ENCODE data around the gene NCOA1. TPM values are rescaled to one million over a fixed set of nuclear protein-coding genes. Genes with fewer than 3 reads are reported as not detected.
"Not testable (repeated sequence)": the region's sequence is repeated elsewhere in the genome, so short reads cannot be mapped to it uniquely, and the experiment has no call there.

NCOA1 gene
- total and polyA plus RNA-seq, 7 donors, result 12.8 to 78.1 (median 44.2) TPM

DNA sequence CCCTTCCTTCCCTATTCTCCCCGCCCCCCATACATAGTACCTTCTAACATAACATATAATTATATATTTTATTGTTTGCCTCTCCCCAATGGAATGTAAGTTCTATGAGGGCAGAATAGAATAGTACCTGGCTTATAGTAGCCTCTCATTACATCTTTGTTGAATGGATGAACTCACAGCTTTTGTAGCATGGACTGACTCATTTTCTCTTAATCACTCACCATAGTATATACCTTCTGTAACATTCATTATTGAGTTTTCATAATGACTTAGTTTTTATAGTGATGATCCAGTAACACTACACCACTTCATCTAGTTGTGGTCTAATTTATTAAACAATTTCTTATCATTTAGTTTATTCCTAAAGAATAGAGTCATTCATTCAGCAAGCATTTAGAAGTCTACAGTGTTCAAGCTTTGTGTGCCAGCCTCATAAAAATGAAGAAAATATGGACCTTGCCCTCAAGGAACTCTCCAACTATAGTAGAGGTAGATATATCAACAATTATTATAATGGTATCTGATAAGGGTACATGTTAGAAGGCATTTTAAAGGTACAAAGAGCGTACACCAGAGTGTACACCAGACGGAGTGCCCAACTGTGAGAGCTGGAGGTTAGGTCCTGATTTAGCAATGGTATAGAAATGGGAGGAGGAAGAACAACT, 31.1 kb downstream of the NCOA1 start:
- intact Hi-C loops (cut with DNase I), result no loop called here
- Histone ChIP-seq H3K9me3 (no peaks in the 10 kb centered on the region), H3K27ac (no peak overlapping the region), H3K4me1 (peaks cover 20% of the 10 kb centered on the region), H3K27me3 (ENCODE audit: insufficient read depth in 3 of 3, low read length in 2 of 3) (no peaks in the 10 kb centered on the region), H3K4me3 (no peak overlapping the region), H3K36me3 (ENCODE audit: insufficient read depth in 1 of 2, low read depth in 1 of 2) (no peaks in the 10 kb centered on the region)
- TF ChIP-seq, protein P1, sequence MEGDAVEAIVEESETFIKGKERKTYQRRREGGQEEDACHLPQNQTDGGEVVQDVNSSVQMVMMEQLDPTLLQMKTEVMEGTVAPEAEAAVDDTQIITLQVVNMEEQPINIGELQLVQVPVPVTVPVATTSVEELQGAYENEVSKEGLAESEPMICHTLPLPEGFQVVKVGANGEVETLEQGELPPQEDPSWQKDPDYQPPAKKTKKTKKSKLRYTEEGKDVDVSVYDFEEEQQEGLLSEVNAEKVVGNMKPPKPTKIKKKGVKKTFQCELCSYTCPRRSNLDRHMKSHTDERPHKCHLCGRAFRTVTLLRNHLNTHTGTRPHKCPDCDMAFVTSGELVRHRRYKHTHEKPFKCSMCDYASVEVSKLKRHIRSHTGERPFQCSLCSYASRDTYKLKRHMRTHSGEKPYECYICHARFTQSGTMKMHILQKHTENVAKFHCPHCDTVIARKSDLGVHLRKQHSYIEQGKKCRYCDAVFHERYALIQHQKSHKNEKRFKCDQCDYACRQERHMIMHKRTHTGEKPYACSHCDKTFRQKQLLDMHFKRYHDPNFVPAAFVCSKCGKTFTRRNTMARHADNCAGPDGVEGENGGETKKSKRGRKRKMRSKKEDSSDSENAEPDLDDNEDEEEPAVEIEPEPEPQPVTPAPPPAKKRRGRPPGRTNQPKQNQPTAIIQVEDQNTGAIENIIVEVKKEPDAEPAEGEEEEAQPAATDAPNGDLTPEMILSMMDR (IDR thresholded peaks at IDR 0.05), result no peak
- DNase-seq (no peak), ATAC-seq (no peak)
- WGBS, 3 donors, result 91 to 98% (median 97%) methylated on average over 3 of the region's 3 CpGs

DNA sequence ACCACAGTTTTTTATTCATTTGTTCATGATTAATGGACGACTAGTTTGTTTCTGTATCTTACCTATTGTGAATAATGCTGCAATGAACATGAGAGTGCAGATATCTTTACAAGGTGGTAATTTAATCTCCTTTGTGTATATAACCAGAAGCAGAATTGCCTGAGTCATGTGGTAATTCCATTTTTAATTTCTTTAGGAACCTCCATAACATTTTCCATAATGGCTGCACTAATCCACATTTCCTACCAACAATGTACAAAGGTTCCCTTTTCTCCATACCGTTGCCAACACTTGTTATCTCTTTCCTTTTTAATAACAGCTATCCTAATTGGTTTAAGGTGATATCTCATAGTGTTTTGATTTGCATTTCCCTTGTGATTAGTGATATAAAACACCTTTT, 36.5 kb downstream of the NCOA1 start:
- Histone ChIP-seq H3K27ac (no peak overlapping the region), H3K27me3 (ENCODE audit: insufficient read depth in 3 of 3, low read length in 2 of 3) (no peaks in the 10 kb centered on the region), H3K9me3 (peaks cover 3% of the 10 kb centered on the region), H3K4me1 (no peaks in the 10 kb centered on the region), H3K36me3 (ENCODE audit: insufficient read depth in 1 of 2, low read depth in 1 of 2) (no peaks in the 10 kb centered on the region), H3K4me3 (no peak overlapping the region)
- DNase-seq (no peak), ATAC-seq (no peak)
- TF ChIP-seq, protein P1 (IDR thresholded peaks at IDR 0.05), result no peak
- intact Hi-C loops (cut with DNase I), result no loop called here
- 74 to 90% (median 79%) methylated on average over 2 of the region's 2 CpGs for WGBS, 3 donors

DNA sequence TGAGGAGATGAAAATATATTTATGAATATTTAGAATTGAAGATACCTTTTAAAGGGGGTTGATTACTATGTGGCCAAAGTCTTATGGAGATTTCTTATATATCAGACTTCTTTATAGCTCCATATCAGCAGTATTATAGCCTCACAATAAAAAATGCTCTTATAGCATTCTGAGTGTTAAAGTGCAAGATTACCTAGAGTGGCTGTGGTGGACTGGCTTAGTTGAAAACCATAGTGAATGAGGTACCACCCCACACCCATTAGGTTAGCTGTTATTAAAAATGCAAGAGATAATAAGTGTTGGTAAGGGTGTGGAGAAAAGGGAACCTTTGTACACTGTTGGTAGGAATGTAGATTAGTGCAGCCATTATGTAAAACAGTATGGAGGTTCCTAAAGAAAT, 39.7 kb downstream of the NCOA1 start:
- H3K9me3 ChIP-seq, result peaks cover 6% of the 10 kb centered on the region
- TF ChIP-seq, protein P1 (IDR thresholded peaks at IDR 0.05), result no peak
- no peaks in the 10 kb centered on the region for H3K27me3 ChIP-seq (ENCODE audit: insufficient read depth in 3 of 3, low read length in 2 of 3)
- no peak overlapping the region for H3K4me3 ChIP-seq
- no peak overlapping the region for H3K27ac ChIP-seq
- H3K4me1 ChIP-seq, result no peaks in the 10 kb centered on the region
- intact Hi-C loops (cut with DNase I), result loop anchor here in 1 of 2 donors (1.0 kb wide), 1 partner anchor 13 kb away; no protein-coding TSS in a partner anchor
- DNase-seq, result no peak
- no peak for ATAC-seq
- H3K36me3 ChIP-seq (ENCODE audit: insufficient read depth in 1 of 2, low read depth in 1 of 2), result no peaks in the 10 kb centered on the region

DNA sequence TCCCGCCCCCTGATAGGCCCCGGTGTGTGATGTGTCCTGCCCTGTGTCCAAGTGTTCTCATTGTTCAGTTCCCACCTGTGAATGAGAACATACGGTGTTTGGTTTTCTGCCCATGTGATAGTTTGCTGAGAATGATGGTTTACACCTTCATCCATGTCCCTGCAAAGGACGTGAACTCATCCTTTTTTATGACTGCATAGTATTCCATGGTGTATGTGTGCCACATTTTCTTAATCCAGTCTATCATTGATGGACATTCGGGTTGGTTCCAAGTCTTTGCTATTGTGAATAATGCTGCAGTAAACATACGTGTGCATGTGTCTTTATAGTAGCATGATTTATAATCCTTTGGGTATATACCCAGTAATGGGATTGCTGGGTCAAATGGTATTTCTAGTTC, 40.6 kb downstream of the NCOA1 start:
- H3K4me1 ChIP-seq; ATAC-seq; H3K27ac ChIP-seq; H3K36me3 ChIP-seq (ENCODE audit: insufficient read depth in 1 of 2, low read depth in 1 of 2); DNase-seq; H3K27me3 ChIP-seq (ENCODE audit: insufficient read depth in 3 of 3, low read length in 2 of 3); H3K4me3 ChIP-seq; H3K9me3 ChIP-seq: not testable (repeated sequence)
- intact Hi-C loops (cut with DNase I), result loop anchor here in 1 of 2 donors (1.0 kb wide), 1 partner anchor 12 kb away; no protein-coding TSS in a partner anchor
- WGBS, 3 donors, result 94 to 95% (median 94%) methylated on average over 6 of the region's 6 CpGs

DNA sequence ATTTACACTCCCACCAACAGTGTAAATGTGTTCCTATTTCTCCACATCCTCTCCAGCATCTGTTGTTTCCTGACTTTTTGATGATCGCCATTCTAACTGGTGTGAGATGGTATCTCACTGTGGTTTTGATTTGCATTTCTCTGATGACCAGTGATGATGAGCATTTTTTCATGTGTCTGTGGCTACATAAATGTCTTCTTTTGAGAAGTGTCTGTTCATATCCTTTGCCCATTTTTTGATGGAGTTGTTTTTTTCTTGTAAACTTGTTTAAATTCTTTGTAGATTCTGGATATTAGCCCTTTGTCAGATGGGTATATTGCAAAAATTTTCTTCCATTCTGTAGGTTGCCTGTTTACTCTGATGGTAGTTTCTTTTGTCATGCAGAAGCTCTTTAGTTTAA, 41.0 kb downstream of the NCOA1 start:
- H3K27ac ChIP-seq; H3K4me3 ChIP-seq; H3K4me1 ChIP-seq; H3K27me3 ChIP-seq (ENCODE audit: insufficient read depth in 3 of 3, low read length in 2 of 3); ATAC-seq; DNase-seq; H3K9me3 ChIP-seq; intact Hi-C loops (cut with DNase I); H3K36me3 ChIP-seq (ENCODE audit: insufficient read depth in 1 of 2, low read depth in 1 of 2): not testable (repeated sequence)
- 89 to 94% (median 90%) methylated on average over 1 of the region's 1 CpG for WGBS, 3 donors

DNA sequence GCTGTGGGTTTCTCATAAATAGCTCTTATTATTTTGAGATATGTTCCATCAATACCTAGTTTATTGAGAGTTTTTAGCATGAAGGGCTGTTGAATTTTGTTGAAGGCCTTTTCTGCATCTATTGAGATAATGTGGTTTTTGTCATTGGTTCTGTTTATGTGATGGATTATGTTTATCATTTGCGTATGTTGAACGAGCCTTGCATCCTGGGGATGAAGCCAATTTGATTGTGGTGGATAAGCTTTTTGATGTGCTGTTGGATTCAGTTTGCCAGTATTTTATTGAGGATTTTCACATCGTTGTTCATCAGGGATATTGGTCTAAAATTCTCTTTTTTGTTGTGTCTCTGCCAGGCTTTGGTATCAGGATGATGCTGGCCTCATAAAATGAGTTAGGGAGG, 42.5 kb downstream of the NCOA1 start:
- ATAC-seq; H3K27me3 ChIP-seq (ENCODE audit: insufficient read depth in 3 of 3, low read length in 2 of 3): not testable (repeated sequence)

More for the DNA sequence above, 42.5 kb downstream of the NCOA1 start:
- WGBS, 3 donors, result 90 to 91% (median 91%) methylated on average over 3 of the region's 3 CpGs
- H3K27ac ChIP-seq; H3K4me3 ChIP-seq; H3K9me3 ChIP-seq; intact Hi-C loops (cut with DNase I); H3K4me1 ChIP-seq; H3K36me3 ChIP-seq (ENCODE audit: insufficient read depth in 1 of 2, low read depth in 1 of 2); DNase-seq: not testable (repeated sequence)
